Suprapubic skin (tissue), 4 donors: ENCODE measurements around the gene ATP6V1E1. TPM values are rescaled to one million over a fixed set of nuclear protein-coding genes. Genes with fewer than 3 reads are reported as not detected.
"Not testable (repeated sequence)": the region's sequence is repeated elsewhere in the genome, so short reads cannot be mapped to it uniquely, and the experiment has no call there.

ENCODE experiments used
- DNase-seq, 2 donors: peaks; one replicate each; pipeline ENCODE4 v3.0.0-alpha.2; 2019; ENCODE audit warnings: low spot score in 2 of 2
- H3K27ac ChIP-seq: fragments of 200-600 bp; sonication (generic); one replicate; pipeline ENCODE4 v1.5.1; 2019
- H3K27me3 ChIP-seq: fragments of 200-600 bp; sonication (generic); one replicate; pipeline ENCODE4 v1.5.1; 2019
- H3K36me3 ChIP-seq: fragments of 200-600 bp; sonication (generic); one replicate; pipeline ENCODE4 v1.5.1; 2019
- H3K4me1 ChIP-seq: fragments of 200-600 bp; sonication (generic); one replicate; pipeline ENCODE4 v1.5.1; 2019
- H3K4me3 ChIP-seq: fragments of 200-600 bp; sonication (generic); one replicate; pipeline ENCODE4 v1.5.1; 2019; ENCODE audit warnings: mild to moderate bottlenecking
- H3K9me3 ChIP-seq: fragments of 200-600 bp; sonication (generic); one replicate; pipeline ENCODE4 v1.5.1; 2019
- EP300 ChIP-seq: sonication (generic); formaldehyde crosslinking; IDR thresholded peaks from one replicate; pipeline ENCODE4 v1.6.1; 2017; ENCODE audit warnings: antibody characterized with exemption
- POLR2A ChIP-seq, 2 donors: fragments of 450-650 bp; IDR thresholded peaks; one replicate each; pipeline ENCODE4 v1.6.1; 2017; ENCODE audit warnings: antibody characterized with exemption in 2 of 2, mild to moderate bottlenecking in 2 of 2, moderate library complexity in 2 of 2
- POLR2AphosphoS5 ChIP-seq, 3 donors: sonication (generic); formaldehyde crosslinking; IDR thresholded peaks; one replicate each; pipeline ENCODE4 v1.6.1; 2017; ENCODE audit warnings: antibody characterized with exemption in 3 of 3
- WGBS: methylation state at CpG from one replicate; pipeline ENCODE4 v1.1.5; 2018; 5-methylcytosine and 5-hydroxymethylcytosine counted together
- total RNA-seq, 4 donors: library from RNA; depleted of rRNA; stranded (reverse); fragments of >200 nt; gene quantifications; one replicate each; pipeline ENCODE4 v1.1.0, GENCODE V29; 2016
- TF ChIP-seq, protein P1 (sequence below), 2 donors: fragments of 200-600 bp in 1 of 2; fragments of 450-650 bp in 1 of 2; sonication (generic) in 1 of 2; IDR thresholded peaks; one replicate each; pipeline ENCODE4 v1.5.1; 2016 to 2019; ENCODE audit warnings: antibody characterized with exemption in 2 of 2, mild to moderate bottlenecking in 1 of 2, moderate library complexity in 1 of 2

The ATP6V1E1 gene
- total RNA-seq: 100 to 1,000 TPM; 106 to 128 (median 115) TPM

DNA sequence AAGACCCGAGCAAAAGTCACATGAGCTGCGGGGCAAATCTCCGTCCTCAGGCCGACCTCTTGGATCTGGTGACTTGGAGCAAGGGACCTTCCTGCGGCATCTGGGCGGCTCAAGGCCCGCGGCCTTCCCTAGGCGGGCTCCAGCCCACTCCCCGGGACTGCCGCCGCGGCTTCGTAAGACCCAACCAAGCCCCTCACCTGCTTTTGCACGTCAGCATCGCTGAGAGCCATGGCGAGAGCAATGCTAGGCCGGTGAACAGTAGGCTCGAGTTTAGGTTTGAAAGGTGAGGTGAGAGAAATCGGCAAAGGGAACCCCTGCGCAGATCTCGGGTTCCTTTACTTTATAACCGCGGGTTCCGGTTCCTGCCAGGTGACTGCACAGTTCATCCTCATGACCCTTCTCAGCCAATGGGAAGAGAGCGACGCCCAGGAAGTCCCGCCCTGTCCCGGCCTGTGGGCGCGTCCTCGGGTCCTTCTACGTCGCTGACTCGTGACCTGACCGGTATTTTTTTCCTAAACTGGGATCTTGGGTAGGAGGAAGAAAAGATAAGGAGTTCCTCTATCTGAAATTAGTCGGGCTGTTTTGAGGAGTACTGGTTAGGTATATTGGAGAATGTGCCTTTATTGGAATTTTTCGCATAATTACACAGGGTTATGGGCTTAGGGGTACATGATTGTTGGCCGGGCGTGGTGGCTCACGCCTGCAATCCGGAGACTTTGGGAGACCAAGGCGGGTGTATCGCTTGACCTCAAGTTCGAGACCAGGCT, at the start of gene ATP6V1E1:
TSS of gene ATP6V1E1 (minus strand) at position 344 of the 767 bp plus-strand sequence. CDS start at position 230, 114 bp downstream.
- Histone ChIP-seq H3K4me3 (peak within 1 kb of the TSS; percentile 93), H3K4me1 (peaks cover 35% of the 10 kb centered on the region), H3K27me3 (no peaks in the 10 kb centered on the region), H3K27ac (peak within 1 kb of the TSS; percentile 95), H3K9me3 (no peaks in the 10 kb centered on the region), H3K36me3 (no peaks in the 10 kb centered on the region)
- TF ChIP-seq POLR2AphosphoS5 (IDR thresholded peaks at IDR 0.05) (peak in 2 of 3 donors; percentile 72 to 84), EP300 (peak; percentile 14), POLR2A (IDR thresholded peaks at IDR 0.05) (peak in 1 of 2 donors; percentile 91)
- TF ChIP-seq, protein P1, sequence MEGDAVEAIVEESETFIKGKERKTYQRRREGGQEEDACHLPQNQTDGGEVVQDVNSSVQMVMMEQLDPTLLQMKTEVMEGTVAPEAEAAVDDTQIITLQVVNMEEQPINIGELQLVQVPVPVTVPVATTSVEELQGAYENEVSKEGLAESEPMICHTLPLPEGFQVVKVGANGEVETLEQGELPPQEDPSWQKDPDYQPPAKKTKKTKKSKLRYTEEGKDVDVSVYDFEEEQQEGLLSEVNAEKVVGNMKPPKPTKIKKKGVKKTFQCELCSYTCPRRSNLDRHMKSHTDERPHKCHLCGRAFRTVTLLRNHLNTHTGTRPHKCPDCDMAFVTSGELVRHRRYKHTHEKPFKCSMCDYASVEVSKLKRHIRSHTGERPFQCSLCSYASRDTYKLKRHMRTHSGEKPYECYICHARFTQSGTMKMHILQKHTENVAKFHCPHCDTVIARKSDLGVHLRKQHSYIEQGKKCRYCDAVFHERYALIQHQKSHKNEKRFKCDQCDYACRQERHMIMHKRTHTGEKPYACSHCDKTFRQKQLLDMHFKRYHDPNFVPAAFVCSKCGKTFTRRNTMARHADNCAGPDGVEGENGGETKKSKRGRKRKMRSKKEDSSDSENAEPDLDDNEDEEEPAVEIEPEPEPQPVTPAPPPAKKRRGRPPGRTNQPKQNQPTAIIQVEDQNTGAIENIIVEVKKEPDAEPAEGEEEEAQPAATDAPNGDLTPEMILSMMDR (IDR thresholded peaks at IDR 0.05): no peak
- under 1% methylated on average over 39 of the region's 45 CpGs for WGBS
- peak; percentile 98 for DNase-seq

DNA sequence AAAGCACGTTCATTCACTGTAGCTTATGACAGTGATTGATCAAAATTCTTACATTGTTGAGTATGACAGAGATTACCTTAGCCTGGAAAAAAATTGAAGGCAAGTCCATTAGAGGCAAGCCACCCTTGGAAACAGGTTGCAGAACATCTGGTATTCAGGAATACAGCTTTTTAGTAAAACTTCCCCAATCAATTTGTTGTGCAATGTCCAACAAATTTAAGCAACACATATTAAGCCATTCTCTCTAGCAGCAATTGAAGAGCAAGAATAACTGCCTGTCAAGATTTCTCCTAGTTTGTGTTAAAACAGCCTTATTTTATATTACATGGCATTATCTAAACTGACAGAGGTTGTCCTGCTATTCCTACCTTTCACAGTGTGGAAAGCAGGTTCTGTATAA, 47.0 kb upstream of the ATP6V1E1 start:
- no peak for TF ChIP-seq POLR2A (IDR thresholded peaks at IDR 0.05)
- no peak for TF ChIP-seq POLR2AphosphoS5 (IDR thresholded peaks at IDR 0.05)
- no peak for TF ChIP-seq EP300
- TF ChIP-seq, protein P1 (IDR thresholded peaks at IDR 0.05): no peak
- H3K27ac ChIP-seq: no peak overlapping the region
- H3K27me3 ChIP-seq: no peaks in the 10 kb centered on the region
- DNase-seq: no peak
- no peaks in the 10 kb centered on the region for H3K9me3 ChIP-seq
- H3K36me3 ChIP-seq: peaks cover 1% of the 10 kb centered on the region
- no peak overlapping the region for H3K4me3 ChIP-seq
- peaks cover 5% of the 10 kb centered on the region for H3K4me1 ChIP-seq
- 73% methylated on average over 1 of the region's 1 CpG for WGBS

DNA sequence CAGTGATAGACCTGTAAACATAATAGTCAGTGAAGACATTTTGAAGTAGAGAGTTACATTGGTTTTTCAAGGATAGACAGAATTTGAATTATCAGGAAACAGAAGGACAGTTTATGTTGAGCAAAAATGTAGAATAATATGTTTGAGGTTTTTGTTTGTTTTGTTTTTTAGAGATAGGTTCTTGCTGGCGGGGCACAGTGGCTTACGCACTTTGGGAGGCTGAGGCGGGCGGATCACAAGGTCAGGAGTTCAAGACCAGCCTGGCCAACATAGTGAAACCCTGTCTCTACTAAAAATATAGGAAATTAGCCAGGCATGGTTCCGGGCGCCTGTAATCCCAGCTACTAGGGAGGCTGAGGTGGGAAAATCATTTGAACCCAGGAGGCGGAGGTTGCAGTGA, 45.6 kb upstream of the ATP6V1E1 start:
- H3K4me3 ChIP-seq: no peak overlapping the region
- TF ChIP-seq, protein P1 (IDR thresholded peaks at IDR 0.05): no peak
- TF ChIP-seq POLR2A (IDR thresholded peaks at IDR 0.05) (no peak), POLR2AphosphoS5 (IDR thresholded peaks at IDR 0.05) (no peak), EP300 (no peak)
- DNase-seq: no peak
- peaks cover 5% of the 10 kb centered on the region for H3K36me3 ChIP-seq
- H3K27me3 ChIP-seq: no peaks in the 10 kb centered on the region
- 94% methylated on average over 7 of the region's 7 CpGs for WGBS
- H3K27ac ChIP-seq: no peak overlapping the region
- H3K4me1 ChIP-seq: peaks cover 5% of the 10 kb centered on the region
- H3K9me3 ChIP-seq: no peaks in the 10 kb centered on the region

DNA sequence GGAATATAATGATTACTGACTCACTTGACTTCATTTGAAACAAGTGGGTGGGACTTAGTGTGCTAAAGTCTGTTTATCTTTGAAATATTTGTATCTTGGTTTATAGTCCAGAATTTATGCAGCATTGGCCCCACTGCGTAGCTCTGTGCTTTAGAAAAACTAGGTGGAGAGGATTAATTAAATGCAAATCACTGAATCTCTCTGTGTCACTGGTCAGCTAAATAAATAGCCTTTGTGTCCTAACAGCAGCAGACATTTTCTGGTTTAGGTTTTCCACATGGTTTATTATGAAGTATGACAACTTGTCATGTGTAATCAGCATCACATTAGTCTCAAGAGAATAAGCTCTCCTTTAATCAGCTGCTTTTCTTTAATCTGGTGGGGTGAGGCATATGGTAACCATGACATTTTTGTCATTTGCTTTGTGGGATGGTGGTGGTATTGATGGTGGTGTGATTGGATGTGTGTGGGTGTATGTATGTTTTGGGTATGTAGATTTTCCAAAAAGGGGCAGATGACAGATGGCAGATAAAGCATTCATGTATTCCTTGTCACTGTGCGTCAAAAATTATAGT, 44.0 kb upstream of the ATP6V1E1 start:
- WGBS: 96% methylated on average over 2 of the region's 2 CpGs
- no peak for DNase-seq
- Histone ChIP-seq H3K36me3 (peaks cover 6% of the 10 kb centered on the region), H3K27me3 (no peaks in the 10 kb centered on the region), H3K9me3 (no peaks in the 10 kb centered on the region), H3K4me3 (no peak overlapping the region), H3K4me1 (peaks cover 5% of the 10 kb centered on the region), H3K27ac (no peak overlapping the region)
- TF ChIP-seq EP300 (no peak), POLR2AphosphoS5 (IDR thresholded peaks at IDR 0.05) (no peak), POLR2A (IDR thresholded peaks at IDR 0.05) (no peak)
- TF ChIP-seq, protein P1 (IDR thresholded peaks at IDR 0.05): no peak

DNA sequence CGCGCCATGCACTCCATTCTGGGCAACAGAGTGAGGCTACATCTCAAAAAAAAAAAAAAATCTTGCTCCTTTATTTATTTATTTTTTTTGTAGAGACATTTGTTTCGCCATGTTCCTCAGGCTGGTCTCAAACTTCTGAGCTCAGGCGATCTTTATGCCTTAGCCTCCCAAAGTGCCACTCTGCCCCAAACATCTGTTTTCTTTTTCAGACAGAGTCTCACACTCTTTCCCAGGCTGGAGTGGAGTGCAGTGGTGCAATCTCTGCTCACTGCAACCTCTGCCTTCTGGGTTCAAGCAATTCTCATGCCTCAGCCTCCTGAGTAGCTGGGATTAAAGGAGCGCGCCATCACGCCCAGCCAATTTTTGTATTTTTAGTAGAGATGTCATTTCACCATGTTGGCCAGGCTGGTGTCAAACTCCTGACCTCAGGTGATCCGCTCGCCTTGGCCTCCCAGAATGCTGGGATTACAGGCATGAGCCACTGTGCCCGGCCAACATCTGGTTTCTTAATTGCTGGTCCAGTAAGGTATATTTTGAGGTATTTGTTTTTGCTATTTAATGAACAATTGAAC, 43.1 kb upstream of the ATP6V1E1 start:
- H3K36me3 ChIP-seq: peaks cover 12% of the 10 kb centered on the region
- H3K4me3 ChIP-seq, H3K27ac ChIP-seq, DNase-seq, H3K27me3 ChIP-seq, H3K4me1 ChIP-seq, H3K9me3 ChIP-seq: not testable (repeated sequence)
- WGBS: 95% methylated on average over 10 of the region's 10 CpGs
